HG03135 (cell line): ENCODE data around the gene CCDC7.

Experiments used
- ATAC-seq: cut with Tn5 transposase; IDR thresholded peaks from one replicate; pipeline ENCODE4 v1.9.1; 2021; ENCODE audit warnings: mild to moderate bottlenecking, moderate library complexity; ENCODE audit not compliant: unreplicated experiment

Gene CCDC7

GRCh38 chr10:32922170-32922569, 476.2 kb downstream of the CCDC7 start:
- no peak for ATAC-seq

- ATAC-seq: no peak
Measured at GRCh38 chr10:32923134-32923533, 477.2 kb downstream of the CCDC7 start.

GRCh38 chr10:32923849-32924248, 477.9 kb downstream of the CCDC7 start:
- ATAC-seq: no peak
